Stimulated activated CD4-positive, alpha-beta T cell treated with anti-CD3 and anti-CD28 coated beads, Interleukin-4, amount 100 ng/mL, for 24 hours (primary cell): ENCODE results near the gene SLC10A1.
"Not testable (repeated sequence)": the region's sequence is repeated elsewhere in the genome, so short reads cannot be mapped to it uniquely, and the experiment has no call there.

Source experiments
- DNase-seq: peaks from one replicate; pipeline ENCODE4 v3.0.0-alpha.2; 2020

SLC10A1 gene

GRCh38 chr14:69796797-69797500 lies at the start of gene SLC10A1:
Gene SLC10A1, minus strand, starts transcription at chr14:69797241. Its CDS starts 86 bp downstream, at chr14:69797155.
- DNase-seq = no peak

GRCh38 chr14:69845787-69846186 lies 48.7 kb upstream of the SLC10A1 start:
- DNase-seq = no peak

GRCh38 chr14:69845050-69845581 lies 48.1 kb upstream of the SLC10A1 start:
- DNase-seq = no peak

GRCh38 chr14:69844171-69844570 lies 47.1 kb upstream of the SLC10A1 start:
- DNase-seq = no peak

GRCh38 chr14:69842686-69843420 lies 45.8 kb upstream of the SLC10A1 start:
- DNase-seq = no peak

- no peak for DNase-seq
These were observed 44.6 kb upstream of the SLC10A1 start for GRCh38 chr14:69841656-69842055.

GRCh38 chr14:69839661-69840060 lies 42.6 kb upstream of the SLC10A1 start:
- no peak for DNase-seq

GRCh38 chr14:69838881-69839416 lies 41.9 kb upstream of the SLC10A1 start:
- no peak for DNase-seq

GRCh38 chr14:69828879-69829278 lies 31.8 kb upstream of the SLC10A1 start:
- DNase-seq = no peak

GRCh38 chr14:69828354-69828753 lies 31.3 kb upstream of the SLC10A1 start:
- no peak for DNase-seq

GRCh38 chr14:69827560-69827959 lies 30.5 kb upstream of the SLC10A1 start:
- DNase-seq = peak; percentile 10

- DNase-seq = no peak
These were observed 25.4 kb upstream of the SLC10A1 start for GRCh38 chr14:69822456-69822855.

- DNase-seq = no peak
These were observed 23.9 kb upstream of the SLC10A1 start for GRCh38 chr14:69820991-69821390.

GRCh38 chr14:69819607-69820006 lies 22.6 kb upstream of the SLC10A1 start:
- no peak for DNase-seq

- DNase-seq = peak; percentile 69
These were observed 21.7 kb upstream of the SLC10A1 start for GRCh38 chr14:69818758-69819191.

GRCh38 chr14:69816216-69816615 lies 19.2 kb upstream of the SLC10A1 start:
- no peak for DNase-seq

- DNase-seq = no peak
These were observed 18.5 kb upstream of the SLC10A1 start for GRCh38 chr14:69815556-69815955.

GRCh38 chr14:69814397-69814796 lies 17.4 kb upstream of the SLC10A1 start:
- no peak for DNase-seq

GRCh38 chr14:69813346-69813745 lies 16.3 kb upstream of the SLC10A1 start:
- not testable (repeated sequence) for DNase-seq

GRCh38 chr14:69812711-69813110 lies 15.7 kb upstream of the SLC10A1 start:
- no peak for DNase-seq

- DNase-seq = no peak
These were observed 14.8 kb upstream of the SLC10A1 start for GRCh38 chr14:69811868-69812252.

- no peak for DNase-seq
These were observed 14.3 kb upstream of the SLC10A1 start for GRCh38 chr14:69811227-69811867.
